ENCODE results near the gene EFNB2. TPM values are rescaled to one million over a fixed set of nuclear protein-coding genes. Genes with fewer than 3 reads are reported as not detected.

The EFNB2 gene
- total RNA-seq, 2 donors from 2014 or later = 15.5 to 17.4 TPM

- H3K36me3 ChIP-seq = no peaks in the 10 kb centered on the region
- no peaks in the 10 kb centered on the region for H3K27me3 ChIP-seq
- H3K27ac ChIP-seq = no peak overlapping the region
- no peak for DNase-seq (ENCODE audit: low spot score)
- H3K4me1 ChIP-seq = peaks cover 0 to 14% of the 10 kb centered on the region in 2 donors
- TF ChIP-seq CTCF (IDR thresholded peaks at IDR 0.05) = no peak
- H3K9me3 ChIP-seq = no peaks in the 10 kb centered on the region
- no peak overlapping the region for H3K4me3 ChIP-seq
Measured at GRCh38 chr13:106473154-106473553, 62.3 kb downstream of the EFNB2 start.

GRCh38 chr13:106472621-106473020 lies 62.8 kb downstream of the EFNB2 start:
- Histone ChIP-seq H3K27me3 (no peaks in the 10 kb centered on the region), H3K4me3 (no peak overlapping the region), H3K4me1 (peaks cover 0 to 14% of the 10 kb centered on the region in 2 donors), H3K9me3 (no peaks in the 10 kb centered on the region), H3K36me3 (no peaks in the 10 kb centered on the region), H3K27ac (no peak overlapping the region)
- no peak for DNase-seq (ENCODE audit: low spot score)
- TF ChIP-seq CTCF (IDR thresholded peaks at IDR 0.05) = no peak

- peaks cover 0 to 14% of the 10 kb centered on the region in 2 donors for H3K4me1 ChIP-seq
- peak overlapping the region; percentile 2 to 13 for H3K4me3 ChIP-seq
- H3K36me3 ChIP-seq = no peaks in the 10 kb centered on the region
- TF ChIP-seq CTCF (IDR thresholded peaks at IDR 0.05) = no peak
- peak; percentile 69 for DNase-seq (ENCODE audit: low spot score)
- H3K9me3 ChIP-seq = no peaks in the 10 kb centered on the region
- H3K27me3 ChIP-seq = no peaks in the 10 kb centered on the region
- no peak overlapping the region for H3K27ac ChIP-seq
Measured at GRCh38 chr13:106471957-106472543, 63.4 kb downstream of the EFNB2 start.

DNA sequence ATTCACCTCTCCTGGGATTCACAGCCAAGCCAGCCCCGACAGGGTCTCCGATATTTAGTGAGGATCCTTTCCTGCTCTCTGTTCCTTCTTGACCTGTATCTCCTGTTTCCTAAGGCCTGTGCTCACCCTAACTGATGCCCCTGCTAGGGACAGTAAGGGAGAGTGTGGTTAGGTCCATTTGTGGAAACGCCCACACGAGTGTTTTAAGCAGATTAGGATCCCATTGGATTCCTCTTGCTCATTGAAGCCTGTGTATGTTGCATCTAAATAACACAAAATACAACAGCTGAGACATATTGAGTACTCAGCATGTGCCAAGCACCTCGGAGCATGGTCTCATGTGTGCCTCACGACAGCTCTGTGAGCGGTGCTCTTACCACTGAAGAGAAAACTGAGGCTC lies 64.9 kb downstream of the EFNB2 start:
- no peaks in the 10 kb centered on the region for H3K9me3 ChIP-seq
- no peak overlapping the region for H3K4me3 ChIP-seq
- no peaks in the 10 kb centered on the region for H3K27me3 ChIP-seq
- TF ChIP-seq CTCF (IDR thresholded peaks at IDR 0.05) = no peak
- no peaks in the 10 kb centered on the region for H3K36me3 ChIP-seq
- H3K4me1 ChIP-seq = peaks cover 0 to 14% of the 10 kb centered on the region in 2 donors
- no peak overlapping the region for H3K27ac ChIP-seq
- DNase-seq (ENCODE audit: low spot score) = no peak

GRCh38 chr13:106468744-106469590 lies 66.5 kb downstream of the EFNB2 start:
- peaks cover 0 to 14% of the 10 kb centered on the region in 2 donors for H3K4me1 ChIP-seq
- DNase-seq (ENCODE audit: low spot score) = no peak
- H3K27ac ChIP-seq = no peak overlapping the region
- no peaks in the 10 kb centered on the region for H3K36me3 ChIP-seq
- H3K4me3 ChIP-seq = no peak overlapping the region
- no peaks in the 10 kb centered on the region for H3K9me3 ChIP-seq
- no peak for TF ChIP-seq CTCF (IDR thresholded peaks at IDR 0.05)
- no peaks in the 10 kb centered on the region for H3K27me3 ChIP-seq

Data from right atrium auricular region (tissue), 2 donors.